Liver (tissue), 9 donors: ENCODE measurements around the gene ARHGEF26. TPM values are rescaled to one million over a fixed set of nuclear protein-coding genes. Genes with fewer than 3 reads are reported as not detected.

ENCODE experiments used
- DNase-seq: peaks from one replicate; pipeline ENCODE4 v3.0.0-alpha.2; 2017; ENCODE audit warnings: low spot score
- H3K27ac ChIP-seq, 2 donors: one replicate each; pipeline ENCODE4 v1.7.0; 2013; ENCODE audit warnings: inconsistent platforms in 2 of 2, low read length in 2 of 2, control low read depth in 1 of 2, low read depth in 1 of 2, mild to moderate bottlenecking in 1 of 2
- H3K27me3 ChIP-seq, 4 donors: one replicate each; pipeline versions ENCODE4 v1.6.1 to v1.7.0; 2013; ENCODE audit warnings: low read length in 3 of 4, inconsistent platforms in 1 of 4, mild to moderate bottlenecking in 1 of 4, moderate library complexity in 1 of 4; ENCODE audit not compliant: control insufficient read depth in 4 of 4, insufficient read depth in 4 of 4
- H3K36me3 ChIP-seq, 4 donors: one replicate each; pipeline versions ENCODE4 v1.6.1 to v1.7.0; 2013; ENCODE audit warnings: low read length in 3 of 4, mild to moderate bottlenecking in 3 of 4, low read depth in 1 of 4, moderate library complexity in 1 of 4; ENCODE audit not compliant: control insufficient read depth in 4 of 4, insufficient read depth in 3 of 4
- H3K4me1 ChIP-seq, 4 donors: one replicate each; pipeline versions ENCODE4 v1.6.1 to v1.7.0; 2013; ENCODE audit warnings: low read length in 3 of 4, mild to moderate bottlenecking in 3 of 4, moderate library complexity in 1 of 4; ENCODE audit not compliant: control insufficient read depth in 4 of 4, insufficient read depth in 4 of 4
- H3K4me3 ChIP-seq, 3 donors: one replicate each; pipeline versions ENCODE4 v1.6.1 to v1.7.0; 2013; ENCODE audit warnings: low read length in 3 of 3, control low read depth in 1 of 3, low read depth in 1 of 3, mild to moderate bottlenecking in 1 of 3
- H3K9ac ChIP-seq, 2 donors: one replicate each; pipeline ENCODE4 v1.7.0; 2013; ENCODE audit warnings: low read length in 2 of 2, mild to moderate bottlenecking in 2 of 2, moderate library complexity in 2 of 2, control low read depth in 1 of 2, low read depth in 1 of 2
- H3K9me3 ChIP-seq, 4 donors: one replicate each; pipeline versions ENCODE4 v1.6.1 to v1.7.0; 2013; ENCODE audit warnings: low read length in 3 of 4; ENCODE audit not compliant: control insufficient read depth in 4 of 4
- ATF3 ChIP-seq: IDR thresholded peaks from 2 replicates; pipeline ENCODE4 v1.6.1; 2016; ENCODE audit warnings: antibody characterized with exemption
- CTCF ChIP-seq: fragments of 150-350 bp; IDR thresholded peaks from 2 replicates; pipeline ENCODE4 v1.5.1; 2017; ENCODE audit warnings: improper control_type of control experiment, low read depth, low read length; ENCODE audit not compliant: missing input control
- EGR1 ChIP-seq, 2 donors: IDR thresholded peaks; 2 replicates each; pipeline ENCODE4 v1.6.1; 2016 to 2018; ENCODE audit warnings: antibody characterized with exemption in 2 of 2, low read depth in 2 of 2
- FOXA1 ChIP-seq: IDR thresholded peaks from 2 replicates; pipeline ENCODE4 v1.6.1; 2016; ENCODE audit warnings: antibody characterized with exemption
- FOXA2 ChIP-seq: IDR thresholded peaks from 2 replicates; pipeline ENCODE4 v1.6.1; 2016; ENCODE audit warnings: antibody characterized with exemption
- GABPA ChIP-seq, 2 donors: IDR thresholded peaks in 1 of 2; conservative IDR thresholded peaks in 1 of 2; 2 replicates each; pipeline ENCODE4 v1.6.1; 2016; ENCODE audit warnings: antibody characterized with exemption in 2 of 2, mild to moderate bottlenecking in 1 of 2, moderate library complexity in 1 of 2
- HNF4A ChIP-seq, 2 donors: conservative IDR thresholded peaks; 2 replicates each; pipeline ENCODE4 v1.6.1; 2016; ENCODE audit warnings: antibody characterized with exemption in 2 of 2, mild to moderate bottlenecking in 2 of 2
- HNF4G ChIP-seq: IDR thresholded peaks from 2 replicates; pipeline ENCODE4 v1.6.1; 2016; ENCODE audit warnings: antibody characterized with exemption
- JUND ChIP-seq, 2 donors: IDR thresholded peaks; 2 replicates each; pipeline ENCODE4 v1.6.1; 2016; ENCODE audit warnings: antibody characterized with exemption in 2 of 2
- MAX ChIP-seq: IDR thresholded peaks from 2 replicates; pipeline ENCODE4 v1.6.1; 2016; ENCODE audit warnings: antibody characterized with exemption
- NR2F2 ChIP-seq: IDR thresholded peaks from 2 replicates; pipeline ENCODE4 v1.6.1; 2016; ENCODE audit warnings: antibody characterized with exemption
- RAD21 ChIP-seq, 2 donors: IDR thresholded peaks; 2 replicates each; pipeline ENCODE4 v1.6.1; 2016; ENCODE audit warnings: antibody characterized with exemption in 2 of 2, mild to moderate bottlenecking in 2 of 2
- REST ChIP-seq: IDR thresholded peaks from 2 replicates; pipeline ENCODE4 v1.6.1; 2016; ENCODE audit warnings: antibody characterized with exemption, mild to moderate bottlenecking
- RXRA ChIP-seq, 2 donors: IDR thresholded peaks; 2 replicates each; pipeline ENCODE4 v1.6.1; 2017 to 2018; ENCODE audit warnings: antibody characterized with exemption in 2 of 2, mild to moderate bottlenecking in 1 of 2
- SP1 ChIP-seq: IDR thresholded peaks from 2 replicates; pipeline ENCODE4 v1.6.1; 2018; ENCODE audit warnings: antibody characterized with exemption, mild to moderate bottlenecking
- TAF1 ChIP-seq: conservative IDR thresholded peaks from 2 replicates; pipeline ENCODE4 v1.6.1; 2016; ENCODE audit warnings: antibody characterized with exemption, mild to moderate bottlenecking
- YY1 ChIP-seq: IDR thresholded peaks from 2 replicates; pipeline ENCODE4 v1.6.1; 2016; ENCODE audit warnings: antibody characterized with exemption, mild to moderate bottlenecking
- ZBTB33 ChIP-seq: IDR thresholded peaks from 2 replicates; pipeline ENCODE4 v1.6.1; 2016; ENCODE audit warnings: antibody characterized with exemption
- WGBS: extraction: QIAGEN DNeasy Blood & Tissue Kit; methylation state at CpG from one replicate; pipeline ENCODE4 v1.1.7; 2013; 5-methylcytosine and 5-hydroxymethylcytosine counted together
- polyA plus RNA-seq, 2 donors: library from polyadenylated mRNA; stranded (reverse) in 1 of 2; unstranded in 1 of 2; fragments of 200-250 nt in 1 of 2; fragments of >200 nt in 1 of 2; fragmentation: Nextera tagmentation in 1 of 2; extraction: Ambion mirVana in 1 of 2; gene quantifications; one replicate each; pipeline versions ENCODE4 v1.2.1 to v1.2.3, GENCODE V29; 2013 to 2015
- total RNA-seq, 2 donors: library from RNA; depleted of rRNA; stranded (reverse); fragments of >200 nt; gene quantifications; one replicate each; pipeline ENCODE4 v1.2.3, GENCODE V29; 2014
- donor health status: healthy.
- donor health status: healthy.
- donor health status: healthy.
- donor health status: healthy.
- donor health status: healthy.

The ARHGEF26 gene
- total and polyA plus RNA-seq, 4 donors: 1.4 to 27.9 (median 18.7) TPM

- Histone ChIP-seq H3K4me3 (no peak overlapping the region), H3K9ac (no peak overlapping the region), H3K27ac (no peak overlapping the region), H3K9me3 (no peaks in the 10 kb centered on the region), H3K27me3 (no peaks in the 10 kb centered on the region), H3K4me1 (peaks cover 3 to 28% (median 24%) of the 10 kb centered on the region in 4 donors), H3K36me3 (peaks cover 4 to 19% (median 11%) of the 10 kb centered on the region in 4 donors)
- no peak for DNase-seq
- 97% methylated on average over 4 of the region's 4 CpGs for WGBS
- no peak for TF ChIP-seq TAF1
- no peak for TF ChIP-seq GABPA (IDR thresholded peaks at IDR 0.05 in 1 of 2, conservative IDR thresholded peaks at IDR 0.05 in 1 of 2)
- no peak for TF ChIP-seq FOXA2
- TF ChIP-seq CTCF: no peak
- no peak for TF ChIP-seq JUND (IDR thresholded peaks at IDR 0.05)
- no peak for TF ChIP-seq HNF4A (conservative IDR thresholded peaks at IDR 0.05)
- TF ChIP-seq ZBTB33: no peak
- TF ChIP-seq NR2F2: no peak
- TF ChIP-seq REST: no peak
- TF ChIP-seq YY1: no peak
- no peak for TF ChIP-seq RXRA (IDR thresholded peaks at IDR 0.05)
- TF ChIP-seq FOXA1: no peak
- no peak for TF ChIP-seq MAX
- TF ChIP-seq HNF4G: no peak
- no peak for TF ChIP-seq EGR1 (IDR thresholded peaks at IDR 0.05; ENCODE audit: low read depth in 2 of 2)
- no peak for TF ChIP-seq RAD21 (IDR thresholded peaks at IDR 0.05)
- TF ChIP-seq SP1: no peak
- no peak for TF ChIP-seq ATF3
Measured at GRCh38 chr3:154250291-154250690, 129.1 kb downstream of the ARHGEF26 start.
